Mucosa of stomach (tissue), 1 donor: ENCODE results near the gene CEP112.
"Not testable (repeated sequence)": the region's sequence is repeated elsewhere in the genome, so short reads cannot be mapped to it uniquely, and the experiment has no call there.

Experiments used
- H3K27me3 ChIP-seq: one replicate; pipeline ENCODE4 v1.7.0; 2013; ENCODE audit warnings: mild to moderate bottlenecking, low read length; ENCODE audit not compliant: control insufficient read depth, insufficient read depth
- H3K36me3 ChIP-seq: one replicate; pipeline ENCODE4 v1.7.0; 2013; ENCODE audit warnings: low read length; ENCODE audit not compliant: control insufficient read depth, insufficient read depth
- H3K4me1 ChIP-seq: one replicate; pipeline ENCODE4 v1.7.0; 2013; ENCODE audit warnings: mild to moderate bottlenecking, low read length; ENCODE audit not compliant: control insufficient read depth, insufficient read depth
- H3K4me3 ChIP-seq: one replicate; pipeline ENCODE4 v1.7.0; 2013; ENCODE audit warnings: low read length
- H3K9ac ChIP-seq: one replicate; pipeline ENCODE4 v1.7.0; 2013; ENCODE audit warnings: mild to moderate bottlenecking, low read length, moderate library complexity
- H3K9me3 ChIP-seq: one replicate; pipeline ENCODE4 v1.7.0; 2013; ENCODE audit warnings: mild to moderate bottlenecking, low read length, moderate library complexity; ENCODE audit not compliant: control insufficient read depth
- donor health status: Pancreatic carcinoma.

CEP112 gene

DNA sequence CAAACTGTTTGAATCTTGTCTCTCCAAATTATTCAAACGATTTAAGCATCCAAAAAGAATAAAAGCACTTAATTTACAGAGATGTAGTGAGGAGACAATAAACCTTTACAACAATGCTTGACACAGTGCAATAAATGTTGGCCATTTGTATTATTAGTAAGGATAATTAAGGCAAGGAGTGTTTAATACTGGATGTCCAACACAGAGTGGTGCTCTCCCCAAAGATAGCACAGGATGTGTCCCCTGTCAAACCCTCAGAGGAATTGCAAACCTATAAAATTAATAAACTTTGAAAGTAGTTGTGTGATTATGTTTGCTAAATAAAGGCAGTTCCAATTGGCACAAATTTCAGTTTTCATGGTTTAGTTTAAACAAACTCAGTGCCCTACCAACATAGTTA, 377.5 kb downstream of the CEP112 start:
- Histone ChIP-seq H3K4me3 (no peak overlapping the region), H3K9me3 (no peaks in the 10 kb centered on the region), H3K4me1 (no peaks in the 10 kb centered on the region), H3K9ac (no peak overlapping the region), H3K36me3 (no peaks in the 10 kb centered on the region), H3K27me3 (no peaks in the 10 kb centered on the region)

DNA sequence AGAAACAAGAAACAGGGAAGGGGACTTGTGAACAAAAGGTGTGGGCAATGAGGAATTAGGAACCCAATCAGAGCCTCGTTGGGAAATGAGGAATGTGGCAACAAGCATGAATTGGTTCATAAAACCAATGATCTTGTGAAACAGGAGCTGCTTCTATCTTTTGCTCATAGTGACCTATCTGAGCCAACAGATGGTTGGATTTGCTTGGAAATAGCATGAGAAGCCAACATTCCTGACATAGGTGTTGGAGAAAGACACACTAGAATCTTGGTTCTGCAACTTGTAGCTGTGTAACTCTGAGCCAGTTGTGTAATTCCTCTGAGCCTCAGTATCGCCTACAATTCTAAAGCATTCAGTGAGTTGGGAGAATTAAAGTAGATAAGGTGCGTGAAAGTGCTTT, 378.6 kb downstream of the CEP112 start:
- H3K36me3 ChIP-seq: no peaks in the 10 kb centered on the region
- H3K9me3 ChIP-seq: no peaks in the 10 kb centered on the region
- no peak overlapping the region for H3K4me3 ChIP-seq
- no peaks in the 10 kb centered on the region for H3K27me3 ChIP-seq
- H3K4me1 ChIP-seq: no peaks in the 10 kb centered on the region
- no peak overlapping the region for H3K9ac ChIP-seq

DNA sequence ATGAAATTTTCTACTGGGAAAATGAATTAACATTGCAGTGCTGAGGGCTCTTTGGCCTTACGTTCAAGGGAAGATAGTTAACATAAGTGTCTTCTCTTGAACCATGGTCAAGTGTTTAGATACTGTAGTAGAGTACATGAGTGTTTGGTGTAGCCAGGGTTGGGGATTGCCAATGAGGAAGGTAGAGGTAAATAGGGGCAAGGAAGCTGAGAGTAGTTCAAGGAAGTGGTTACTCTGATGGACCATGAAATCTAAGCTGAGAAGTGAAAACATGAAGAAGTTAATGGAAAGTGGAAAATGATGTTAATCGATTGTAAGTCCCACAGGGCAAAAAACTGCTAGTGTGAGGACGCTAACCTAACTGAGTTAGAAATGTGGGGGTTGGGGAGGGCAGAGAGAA, 380.9 kb downstream of the CEP112 start:
- Histone ChIP-seq H3K36me3 (no peaks in the 10 kb centered on the region), H3K27me3 (no peaks in the 10 kb centered on the region), H3K4me3 (no peak overlapping the region), H3K9ac (no peak overlapping the region), H3K9me3 (no peaks in the 10 kb centered on the region), H3K4me1 (no peaks in the 10 kb centered on the region)

DNA sequence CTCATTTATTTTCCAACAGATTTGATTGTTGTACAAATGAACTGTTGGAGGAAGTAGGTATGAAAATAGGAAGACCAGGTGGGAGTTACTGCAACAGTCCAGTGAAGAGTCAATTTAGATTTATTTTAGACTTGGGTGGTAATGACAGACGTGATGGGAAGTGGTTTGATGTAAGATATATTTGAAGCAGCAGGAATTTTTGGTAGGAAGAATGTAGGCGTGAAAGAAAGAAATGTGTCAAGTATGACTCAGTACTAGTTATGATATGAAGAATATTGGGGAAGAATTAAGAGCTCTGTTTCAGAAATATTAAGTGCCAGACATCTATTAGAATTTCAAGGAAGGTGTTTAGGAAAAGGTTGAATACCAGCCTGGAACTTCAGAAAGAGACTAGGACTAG, 382.6 kb downstream of the CEP112 start:
- no peaks in the 10 kb centered on the region for H3K4me1 ChIP-seq
- H3K4me3 ChIP-seq: no peak overlapping the region
- no peaks in the 10 kb centered on the region for H3K27me3 ChIP-seq
- no peaks in the 10 kb centered on the region for H3K9me3 ChIP-seq
- no peaks in the 10 kb centered on the region for H3K36me3 ChIP-seq
- no peak overlapping the region for H3K9ac ChIP-seq

DNA sequence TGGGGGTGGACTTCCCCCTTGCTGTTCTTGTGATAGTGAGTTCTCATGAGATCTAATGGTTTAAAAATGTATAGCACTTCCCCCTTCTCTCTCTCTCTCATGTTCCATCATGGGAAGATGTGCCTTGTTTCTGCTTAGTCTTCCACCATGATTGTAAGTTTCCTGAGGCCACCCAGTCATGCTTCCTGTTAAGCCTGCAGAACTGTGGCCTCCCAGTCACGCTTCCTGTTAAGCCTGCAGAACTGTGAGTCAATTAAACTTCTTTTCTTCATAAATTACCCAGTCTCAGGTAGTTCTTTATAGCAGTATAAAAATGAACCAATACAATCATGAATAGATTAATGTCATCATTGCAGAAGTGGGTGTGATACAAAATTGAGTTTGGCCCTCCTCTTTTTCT, 383.4 kb downstream of the CEP112 start:
- not testable (repeated sequence) for H3K27me3 ChIP-seq, H3K36me3 ChIP-seq, H3K9ac ChIP-seq, H3K4me3 ChIP-seq, H3K9me3 ChIP-seq, H3K4me1 ChIP-seq

DNA sequence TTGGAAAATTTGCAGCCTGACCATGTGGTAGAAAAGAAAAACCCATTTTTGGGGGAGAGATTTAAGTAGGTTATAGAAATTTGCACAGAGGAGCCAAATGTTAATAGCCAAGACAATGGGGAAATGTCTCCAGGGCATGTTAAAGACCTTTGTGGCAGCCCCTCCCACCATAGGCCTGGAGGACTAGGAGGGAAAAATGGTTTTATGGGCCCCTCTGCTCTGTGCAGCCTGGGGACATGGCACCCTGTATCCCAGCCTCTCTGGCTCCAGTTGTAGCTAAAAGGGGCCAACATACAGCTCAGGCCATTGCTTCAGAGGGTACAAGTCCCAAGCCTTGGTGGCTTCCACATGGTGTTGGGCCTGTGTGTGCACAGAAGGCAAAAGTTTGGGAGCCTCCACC, 384.6 kb downstream of the CEP112 start:
- no peak overlapping the region for H3K9ac ChIP-seq
- no peaks in the 10 kb centered on the region for H3K36me3 ChIP-seq
- H3K27me3 ChIP-seq: no peaks in the 10 kb centered on the region
- no peaks in the 10 kb centered on the region for H3K9me3 ChIP-seq
- no peaks in the 10 kb centered on the region for H3K4me1 ChIP-seq
- no peak overlapping the region for H3K4me3 ChIP-seq

DNA sequence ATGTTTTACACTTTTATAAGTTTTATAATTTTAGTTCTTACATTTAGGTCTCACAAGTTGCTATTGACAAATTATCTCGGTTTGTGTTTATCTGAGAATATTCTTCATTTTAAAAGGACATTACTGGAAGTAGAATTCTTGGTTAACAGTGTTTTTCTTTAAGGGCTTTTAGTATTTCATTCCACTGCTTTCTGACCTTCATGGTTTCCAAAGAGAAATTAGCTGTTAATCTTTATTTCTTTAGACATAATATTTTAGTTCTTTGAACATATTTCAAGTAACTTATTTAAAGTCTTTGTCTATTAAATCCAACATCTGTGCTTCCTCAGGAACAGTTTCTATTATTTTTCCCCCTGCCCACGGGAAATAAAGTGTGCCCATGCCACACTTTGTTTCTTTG, 390.4 kb downstream of the CEP112 start:
- no peaks in the 10 kb centered on the region for H3K9me3 ChIP-seq
- H3K4me1 ChIP-seq: no peaks in the 10 kb centered on the region
- H3K9ac ChIP-seq: no peak overlapping the region
- H3K4me3 ChIP-seq: no peak overlapping the region
- no peaks in the 10 kb centered on the region for H3K27me3 ChIP-seq
- no peaks in the 10 kb centered on the region for H3K36me3 ChIP-seq

DNA sequence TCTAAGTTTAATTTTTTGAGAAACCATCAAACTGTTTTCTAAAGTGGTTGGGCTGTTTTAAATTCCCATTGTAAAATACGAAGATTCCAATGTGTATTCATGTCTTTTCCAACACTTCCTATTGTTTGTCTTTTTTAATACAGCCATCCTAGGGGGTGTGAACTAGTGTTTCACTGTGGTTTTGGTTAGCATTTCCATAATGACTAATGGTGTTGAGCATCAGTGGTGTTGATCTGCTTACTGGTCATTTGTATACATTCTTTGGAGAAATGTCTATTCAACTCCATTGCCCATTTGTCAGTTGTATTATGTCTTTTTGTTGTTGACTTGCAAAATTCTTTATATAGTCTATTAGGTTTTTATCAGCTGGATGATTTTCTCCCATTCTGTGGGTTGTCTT, 391.3 kb downstream of the CEP112 start:
- no peaks in the 10 kb centered on the region for H3K36me3 ChIP-seq
- H3K4me3 ChIP-seq: no peak overlapping the region
- no peaks in the 10 kb centered on the region for H3K9me3 ChIP-seq
- no peaks in the 10 kb centered on the region for H3K4me1 ChIP-seq
- no peaks in the 10 kb centered on the region for H3K27me3 ChIP-seq
- no peak overlapping the region for H3K9ac ChIP-seq

DNA sequence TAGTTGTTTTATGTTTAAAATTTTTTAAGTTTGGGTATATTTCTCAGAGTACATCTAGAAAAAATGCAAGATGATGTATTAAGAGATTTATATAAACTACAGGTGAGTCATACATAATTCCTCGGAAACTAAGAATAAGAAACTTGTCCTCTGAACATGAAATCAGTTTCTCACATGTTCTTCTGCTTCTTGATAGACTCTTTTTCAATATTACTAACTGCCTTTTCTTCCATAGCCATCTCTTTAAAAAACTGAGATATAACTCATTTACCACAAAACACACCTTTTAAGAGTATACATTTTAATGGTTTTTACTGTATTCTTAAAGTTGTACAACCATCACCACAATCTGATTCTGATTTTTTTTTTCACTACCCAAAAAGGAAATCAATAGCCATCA, 392.1 kb downstream of the CEP112 start:
- H3K9me3 ChIP-seq: no peaks in the 10 kb centered on the region
- no peaks in the 10 kb centered on the region for H3K4me1 ChIP-seq
- no peak overlapping the region for H3K9ac ChIP-seq
- H3K27me3 ChIP-seq: no peaks in the 10 kb centered on the region
- H3K4me3 ChIP-seq: no peak overlapping the region
- H3K36me3 ChIP-seq: no peaks in the 10 kb centered on the region

DNA sequence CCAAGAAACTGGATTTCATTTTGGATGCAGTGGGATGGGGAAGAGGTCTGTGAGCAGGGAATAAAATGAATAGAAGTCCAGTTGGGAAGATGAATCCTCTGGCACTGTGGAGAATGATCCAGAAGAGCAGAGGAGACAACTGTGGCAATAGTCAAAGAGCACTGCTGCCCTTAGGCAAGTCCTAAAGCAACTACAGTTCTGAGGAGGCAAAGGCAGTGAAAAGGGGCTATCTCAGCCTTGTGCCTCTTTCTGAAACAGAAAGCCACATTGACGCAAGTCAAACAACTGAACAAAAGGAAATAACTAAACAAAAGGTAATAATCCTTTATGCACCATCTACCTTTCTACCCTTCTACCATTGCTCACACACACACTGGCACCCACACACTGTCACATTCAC, 392.5 kb downstream of the CEP112 start:
- Histone ChIP-seq H3K4me3 (no peak overlapping the region), H3K9ac (no peak overlapping the region)

DNA sequence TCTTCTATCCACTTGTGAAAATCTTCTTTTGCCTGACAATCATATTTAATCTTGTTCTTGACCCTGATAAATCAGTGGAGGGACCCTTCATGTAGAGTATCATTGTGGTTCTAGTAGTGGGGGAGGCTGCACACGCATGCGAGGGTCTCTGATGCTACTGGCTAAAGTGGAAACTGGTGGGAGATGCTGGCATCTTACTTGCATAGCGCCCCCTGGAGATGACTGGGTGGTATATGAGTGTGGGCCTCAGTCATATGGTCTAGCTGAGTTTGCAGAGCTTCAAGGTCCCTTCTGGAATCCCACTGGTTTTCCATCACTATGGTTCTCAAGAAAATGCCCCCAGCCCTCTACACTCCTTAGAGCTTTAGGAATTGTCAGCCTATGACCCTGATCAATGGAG, 394.1 kb downstream of the CEP112 start:
- Histone ChIP-seq H3K27me3 (no peaks in the 10 kb centered on the region), H3K4me3 (no peak overlapping the region)

More for the DNA sequence above, 392.5 kb downstream of the CEP112 start:
- Histone ChIP-seq H3K4me1 (no peaks in the 10 kb centered on the region), H3K9me3 (no peaks in the 10 kb centered on the region), H3K27me3 (no peaks in the 10 kb centered on the region), H3K36me3 (no peaks in the 10 kb centered on the region)

DNA sequence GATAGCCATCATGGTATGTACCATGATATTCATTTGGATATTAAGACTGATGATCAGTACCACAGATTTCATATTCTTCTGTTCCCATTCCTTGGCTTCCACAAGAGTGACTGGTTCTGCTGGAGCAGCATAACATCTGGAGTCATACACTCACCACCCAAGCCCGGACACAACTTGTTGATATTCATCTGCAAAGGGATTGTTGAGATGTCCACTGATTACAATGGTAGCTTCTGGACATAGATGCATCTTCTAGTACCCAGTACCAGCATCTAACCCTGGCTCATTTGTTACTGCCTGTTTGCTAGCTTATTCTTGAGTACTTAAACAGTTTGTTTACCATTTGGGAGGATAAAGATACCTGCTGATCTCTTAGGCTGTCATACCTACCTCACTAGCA, 394.8 kb downstream of the CEP112 start:
- no peaks in the 10 kb centered on the region for H3K27me3 ChIP-seq
- no peaks in the 10 kb centered on the region for H3K4me1 ChIP-seq
- H3K9me3 ChIP-seq: no peaks in the 10 kb centered on the region
- H3K9ac ChIP-seq: no peak overlapping the region
- H3K4me3 ChIP-seq: no peak overlapping the region
- no peaks in the 10 kb centered on the region for H3K36me3 ChIP-seq

More for the DNA sequence above, 394.1 kb downstream of the CEP112 start:
- Histone ChIP-seq H3K4me1 (no peaks in the 10 kb centered on the region), H3K36me3 (no peaks in the 10 kb centered on the region), H3K9ac (no peak overlapping the region), H3K9me3 (no peaks in the 10 kb centered on the region)

DNA sequence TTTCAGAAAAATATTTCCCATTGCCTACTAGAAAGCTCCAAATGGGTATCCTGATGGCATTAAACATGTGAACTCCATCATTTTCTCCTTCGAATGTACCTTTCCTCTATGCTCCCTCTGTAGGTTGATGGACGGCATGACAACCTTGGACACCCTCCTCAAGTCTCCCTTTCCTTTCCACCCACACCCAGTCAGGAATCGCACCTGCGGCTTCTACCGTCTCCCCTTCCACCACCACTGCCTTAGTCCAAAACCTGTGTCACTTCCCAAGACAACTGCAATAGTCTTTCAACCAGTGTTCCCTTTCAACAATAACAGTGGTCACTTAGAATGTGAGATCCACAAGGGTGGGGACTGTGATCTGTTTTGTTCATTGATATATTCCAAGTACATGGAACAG, 397.4 kb downstream of the CEP112 start:
- Histone ChIP-seq H3K9me3 (no peaks in the 10 kb centered on the region), H3K9ac (no peak overlapping the region), H3K36me3 (no peaks in the 10 kb centered on the region), H3K4me1 (no peaks in the 10 kb centered on the region), H3K27me3 (no peaks in the 10 kb centered on the region), H3K4me3 (no peak overlapping the region)
